IPS-18c (cell line): Measurements from ENCODE around the gene GUCY1A1.
"Not testable (repeated sequence)": the region's sequence is repeated elsewhere in the genome, so short reads cannot be mapped to it uniquely, and the experiment has no call there.

Experiments
- H3K4me3 ChIP-seq: 2 replicates; pipeline ENCODE4 v1.7.0; 2013; ENCODE audit warnings: low read depth, mild to moderate bottlenecking, low read length, moderate library complexity; ENCODE audit not compliant: insufficient read depth
- H3K9me3 ChIP-seq: one replicate; pipeline ENCODE4 v1.6.1; 2013; ENCODE audit warnings: mild to moderate bottlenecking, low read length, moderate library complexity; ENCODE audit not compliant: control insufficient read depth, insufficient read depth

GUCY1A1 gene

GRCh38 chr4:155666344-155667221, at the start of gene GUCY1A1:
Gene GUCY1A1, plus strand, starts transcription at chr4:155666848. Its CDS starts 30,020 bp downstream, at chr4:155696868.
- H3K9me3 ChIP-seq: no peaks in the 10 kb centered on the region
- H3K4me3 ChIP-seq: peak within 1 kb of the TSS; percentile 39

- Histone ChIP-seq H3K4me3 (no peak overlapping the region), H3K9me3 (no peaks in the 10 kb centered on the region)
These were observed 49.4 kb upstream of the GUCY1A1 start for GRCh38 chr4:155617296-155617695.

- Histone ChIP-seq H3K4me3 (no peak overlapping the region), H3K9me3 (no peaks in the 10 kb centered on the region)
These were observed 48.3 kb upstream of the GUCY1A1 start for GRCh38 chr4:155618183-155618838.

- Histone ChIP-seq H3K9me3 (no peaks in the 10 kb centered on the region), H3K4me3 (no peak overlapping the region)
These were observed 46.0 kb upstream of the GUCY1A1 start for GRCh38 chr4:155620637-155621036.

GRCh38 chr4:155624478-155624877, 42.2 kb upstream of the GUCY1A1 start:
- no peak overlapping the region for H3K4me3 ChIP-seq
- H3K9me3 ChIP-seq: no peaks in the 10 kb centered on the region

GRCh38 chr4:155626561-155626960, 40.1 kb upstream of the GUCY1A1 start:
- Histone ChIP-seq H3K9me3 (no peaks in the 10 kb centered on the region), H3K4me3 (no peak overlapping the region)

GRCh38 chr4:155629183-155629825, 37.3 kb upstream of the GUCY1A1 start:
- Histone ChIP-seq H3K4me3 (no peak overlapping the region), H3K9me3 (no peaks in the 10 kb centered on the region)

GRCh38 chr4:155629956-155630355, 36.7 kb upstream of the GUCY1A1 start:
- H3K4me3 ChIP-seq: no peak overlapping the region
- H3K9me3 ChIP-seq: no peaks in the 10 kb centered on the region

- Histone ChIP-seq H3K9me3 (no peaks in the 10 kb centered on the region), H3K4me3 (no peak overlapping the region)
These were observed 34.3 kb upstream of the GUCY1A1 start for GRCh38 chr4:155632310-155632840.

- H3K9me3 ChIP-seq: no peaks in the 10 kb centered on the region
- no peak overlapping the region for H3K4me3 ChIP-seq
These were observed 28.3 kb upstream of the GUCY1A1 start for GRCh38 chr4:155638195-155638965.

GRCh38 chr4:155639704-155640523, 26.7 kb upstream of the GUCY1A1 start:
- Histone ChIP-seq H3K4me3 (no peak overlapping the region), H3K9me3 (no peaks in the 10 kb centered on the region)

- no peaks in the 10 kb centered on the region for H3K9me3 ChIP-seq
- H3K4me3 ChIP-seq: no peak overlapping the region
These were observed 25.9 kb upstream of the GUCY1A1 start for GRCh38 chr4:155640751-155641150.

- Histone ChIP-seq H3K9me3 (no peaks in the 10 kb centered on the region), H3K4me3 (no peak overlapping the region)
These were observed 23.6 kb upstream of the GUCY1A1 start for GRCh38 chr4:155643087-155643486.

GRCh38 chr4:155646001-155646400, 20.6 kb upstream of the GUCY1A1 start:
- no peak overlapping the region for H3K4me3 ChIP-seq

GRCh38 chr4:155650785-155651184, 15.9 kb upstream of the GUCY1A1 start:
- not testable (repeated sequence) for H3K4me3 ChIP-seq, H3K9me3 ChIP-seq

More at GRCh38 chr4:155646001-155646400, 20.6 kb upstream of the GUCY1A1 start:
- no peaks in the 10 kb centered on the region for H3K9me3 ChIP-seq

- Histone ChIP-seq H3K4me3 (no peak overlapping the region), H3K9me3 (no peaks in the 10 kb centered on the region)
These were observed 13.6 kb upstream of the GUCY1A1 start for GRCh38 chr4:155653052-155653451.
